ENCODE results near the gene JAM3.

JAM3 gene

DNA sequence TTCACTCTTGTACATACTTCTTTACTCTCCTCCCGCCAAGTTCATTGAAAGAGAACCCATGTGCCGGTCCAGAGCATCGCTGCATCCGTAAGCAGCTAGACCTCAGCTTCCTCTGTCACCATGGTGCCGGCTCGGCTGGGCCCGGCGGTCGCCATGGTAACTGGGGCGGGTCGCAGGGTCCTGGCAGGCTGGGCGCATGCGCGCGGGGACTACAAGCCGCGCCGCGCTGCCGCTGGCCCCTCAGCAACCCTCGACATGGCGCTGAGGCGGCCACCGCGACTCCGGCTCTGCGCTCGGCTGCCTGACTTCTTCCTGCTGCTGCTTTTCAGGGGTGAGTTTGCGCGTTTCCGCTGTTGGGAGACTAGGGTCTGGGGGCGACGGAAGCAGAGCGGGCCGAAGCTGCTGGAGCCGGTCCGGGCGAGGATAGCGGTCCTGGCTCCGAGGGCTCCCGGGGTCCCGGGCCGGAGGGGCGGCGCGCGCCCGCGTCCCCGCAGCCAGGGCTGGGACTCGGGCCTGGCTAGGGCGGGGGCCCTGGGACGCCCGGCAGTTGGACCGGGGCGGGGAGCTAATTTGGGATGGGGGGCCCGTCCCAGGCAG, at the start of gene JAM3:
JAM3 (plus strand) TSS at position 244 of the 597 bp plus-strand sequence; CDS start at position 256, 12 bp downstream.
- DNase-seq (ENCODE audit: low read depth in 3 of 3, low spot score in 1 of 3): peak; percentile 92 to 96 (median 95)

DNA sequence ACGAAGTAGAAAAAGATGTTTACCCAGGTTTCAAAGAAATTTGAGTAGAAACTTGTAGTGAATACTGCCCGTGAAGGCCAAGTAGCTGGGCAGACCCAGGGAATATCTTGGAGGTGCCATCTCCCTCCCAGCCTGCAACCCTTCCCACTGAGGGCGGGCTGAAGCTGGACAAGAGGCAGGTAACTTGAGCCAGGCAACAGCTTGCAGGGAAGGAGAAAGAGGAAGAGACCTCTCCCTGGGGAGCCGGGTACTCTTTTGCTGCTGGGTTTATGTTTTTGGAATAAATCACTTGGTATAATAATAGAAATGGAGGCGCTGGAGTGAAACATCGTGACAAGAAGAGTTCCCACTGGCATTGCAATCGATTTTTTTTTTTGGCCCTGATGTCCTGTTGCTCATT, 49.4 kb upstream of the JAM3 start:
- no peak for DNase-seq (ENCODE audit: low read depth in 3 of 3, low spot score in 1 of 3)

DNA sequence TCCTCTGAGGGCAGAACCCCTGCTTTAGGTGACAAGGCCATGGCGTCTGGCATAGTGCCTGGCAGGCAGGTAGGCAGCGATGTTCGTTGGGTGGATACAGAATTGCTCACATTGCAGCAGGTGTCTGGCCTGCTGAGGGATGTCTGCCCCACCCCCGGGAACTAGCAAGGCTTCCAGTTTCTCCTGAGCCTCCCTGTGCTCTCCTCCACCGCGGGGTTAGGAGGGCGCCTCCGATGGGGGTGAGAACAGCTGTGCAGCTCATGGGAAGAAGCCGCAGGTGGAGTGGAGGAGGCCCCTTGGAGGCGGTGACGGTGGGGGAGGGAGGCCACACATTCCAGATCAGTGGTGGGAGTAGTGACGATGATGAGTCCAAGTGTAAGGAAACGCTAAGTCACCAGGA, 48.3 kb upstream of the JAM3 start:
- DNase-seq (ENCODE audit: low read depth in 3 of 3, low spot score in 1 of 3): no peak

DNA sequence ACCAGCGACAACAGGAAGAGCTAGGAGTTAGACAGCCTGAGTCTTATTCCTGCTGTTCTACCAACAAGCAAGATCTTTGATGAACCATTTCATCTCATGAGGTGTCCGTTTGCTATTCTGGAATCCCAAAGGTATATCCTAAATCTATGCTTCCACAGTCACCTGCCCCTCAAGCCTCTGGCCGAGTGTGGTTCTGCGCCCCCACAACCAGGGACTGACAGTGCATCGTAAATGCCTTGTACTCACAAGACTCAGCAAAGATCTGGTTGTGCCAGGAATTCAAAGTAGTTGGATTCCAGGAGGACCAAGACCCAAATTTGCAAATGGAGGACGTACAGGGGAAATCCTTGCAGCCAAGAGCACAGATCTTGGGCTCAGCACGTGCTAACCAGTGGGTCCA, 47.5 kb upstream of the JAM3 start:
- DNase-seq (ENCODE audit: low read depth in 3 of 3, low spot score in 1 of 3): no peak

DNA sequence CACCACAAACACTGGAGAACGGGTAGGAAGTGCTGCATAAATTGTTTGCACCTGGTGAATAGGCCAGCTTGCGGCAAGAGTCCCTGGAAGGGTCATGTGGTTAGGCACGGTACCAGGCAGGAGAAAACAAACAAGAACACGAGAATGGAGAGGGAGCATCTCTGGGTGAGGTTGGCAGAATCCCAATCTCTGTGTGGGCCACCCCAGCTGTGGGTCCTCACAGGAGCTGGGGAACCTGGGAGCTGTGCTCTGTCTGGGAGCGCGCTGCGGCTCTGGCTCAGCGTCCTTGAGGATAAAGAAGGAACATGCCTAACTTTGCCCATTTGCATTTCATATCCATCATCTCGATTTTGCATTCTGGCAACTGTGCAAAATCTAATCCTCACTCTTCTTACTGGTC, 46.1 kb upstream of the JAM3 start:
- no peak for DNase-seq (ENCODE audit: low read depth in 3 of 3, low spot score in 1 of 3)

DNA sequence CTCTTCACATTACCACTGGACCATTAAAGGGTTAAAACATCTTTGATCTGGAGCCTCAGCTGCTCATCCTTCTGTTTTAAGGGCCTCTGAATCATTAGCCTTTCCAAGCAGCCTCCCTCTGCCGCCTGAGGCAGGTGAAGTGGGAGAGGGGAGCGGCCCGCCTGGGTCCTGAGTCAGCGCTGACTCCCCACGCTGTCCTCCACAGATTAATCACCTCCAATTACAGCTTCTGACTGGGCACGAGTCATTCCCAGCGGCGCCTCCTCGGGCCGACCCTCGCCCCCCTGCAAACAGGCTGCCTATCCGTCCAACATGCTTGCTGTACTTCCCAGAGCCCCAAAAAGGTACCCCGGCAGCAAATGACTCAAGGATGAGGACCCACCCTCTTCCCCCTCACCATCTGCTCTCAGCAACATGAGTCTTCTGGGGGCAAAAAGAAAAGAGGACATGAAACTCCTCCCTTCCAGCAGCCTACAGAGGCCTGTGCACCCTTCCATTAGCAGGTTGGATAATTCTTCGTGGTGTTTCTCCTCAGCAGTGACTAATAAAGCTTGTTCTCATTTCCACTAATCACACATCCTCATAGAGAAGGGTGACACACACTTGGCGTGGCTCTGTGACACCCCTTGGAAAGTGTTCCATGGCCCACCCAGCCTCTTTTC, 44.3 kb upstream of the JAM3 start:
- no peak for DNase-seq (ENCODE audit: low read depth in 3 of 3, low spot score in 1 of 3)

DNA sequence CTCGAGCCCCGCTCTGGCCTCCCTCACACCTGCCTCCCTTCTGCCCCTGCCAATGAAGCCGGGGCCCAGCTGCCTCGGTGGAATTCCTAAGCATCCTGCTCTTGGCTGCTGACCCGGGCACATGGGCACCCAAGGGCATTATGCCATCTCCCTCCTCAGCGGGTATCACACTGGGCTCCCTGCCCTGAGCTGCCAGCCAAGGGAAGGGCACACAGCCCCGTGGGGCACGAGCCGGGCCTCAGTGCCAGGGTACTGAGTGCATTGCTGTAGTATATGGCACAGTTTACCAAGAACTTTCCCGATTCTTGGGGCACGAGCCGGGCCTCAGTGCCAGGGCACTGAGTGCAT, 43.8 kb upstream of the JAM3 start:
- DNase-seq (ENCODE audit: low read depth in 3 of 3, low spot score in 1 of 3): no peak

DNA sequence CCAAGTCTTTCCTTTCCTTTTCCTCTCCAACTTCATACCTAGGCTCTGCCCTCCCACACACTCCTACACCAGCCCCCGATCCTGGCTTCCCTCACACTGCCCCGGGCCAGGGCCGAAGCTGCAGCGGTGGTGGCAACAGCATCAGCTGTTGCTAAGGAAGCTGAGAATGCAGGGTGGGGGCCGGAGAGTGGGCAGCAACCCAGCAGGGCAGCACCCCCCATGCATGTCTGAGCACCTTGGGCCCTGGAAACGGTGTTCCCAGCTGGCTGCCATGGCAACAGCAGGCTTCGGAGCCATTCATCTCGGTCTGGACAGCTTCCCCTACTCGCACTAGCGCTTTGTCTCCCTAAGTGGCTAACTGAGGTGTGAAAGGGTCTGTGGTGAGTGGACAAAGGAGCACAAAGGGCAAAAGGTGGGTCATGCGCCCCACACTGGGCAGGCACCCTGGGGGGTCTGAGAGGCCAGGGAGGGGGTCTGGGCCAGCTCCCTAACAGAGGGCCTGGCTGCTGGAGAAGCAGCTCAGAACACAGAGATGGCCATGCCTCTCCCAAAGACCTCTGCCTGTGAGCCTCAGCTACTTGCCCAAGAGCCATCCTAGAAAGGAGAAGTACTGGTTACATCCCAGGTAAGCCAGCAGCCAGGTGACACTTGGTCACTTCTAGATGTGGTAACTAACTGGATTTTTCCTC, 42.1 kb upstream of the JAM3 start:
- DNase-seq (ENCODE audit: low read depth in 3 of 3, low spot score in 1 of 3): no peak

DNA sequence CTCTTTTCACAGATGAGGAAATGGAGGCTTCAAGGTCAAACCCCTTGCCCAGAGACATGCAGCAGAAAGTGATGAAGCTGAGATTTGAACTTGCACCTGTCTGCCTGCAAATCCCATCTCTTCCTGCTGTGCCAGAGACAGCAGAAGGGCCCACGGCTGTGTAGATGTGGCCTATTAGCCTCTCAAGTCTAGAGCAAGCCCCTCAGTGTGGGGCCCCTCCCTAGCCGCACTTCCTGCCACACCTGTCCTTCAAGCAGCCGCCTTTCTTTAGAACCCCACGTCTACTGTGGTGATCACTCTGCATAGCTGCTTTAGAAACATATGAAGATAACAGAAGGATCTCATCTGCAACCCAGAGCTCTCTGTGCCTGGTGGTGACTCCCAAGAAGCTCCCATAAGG, 41.2 kb upstream of the JAM3 start:
- DNase-seq (ENCODE audit: low read depth in 3 of 3, low spot score in 1 of 3): no peak

DNA sequence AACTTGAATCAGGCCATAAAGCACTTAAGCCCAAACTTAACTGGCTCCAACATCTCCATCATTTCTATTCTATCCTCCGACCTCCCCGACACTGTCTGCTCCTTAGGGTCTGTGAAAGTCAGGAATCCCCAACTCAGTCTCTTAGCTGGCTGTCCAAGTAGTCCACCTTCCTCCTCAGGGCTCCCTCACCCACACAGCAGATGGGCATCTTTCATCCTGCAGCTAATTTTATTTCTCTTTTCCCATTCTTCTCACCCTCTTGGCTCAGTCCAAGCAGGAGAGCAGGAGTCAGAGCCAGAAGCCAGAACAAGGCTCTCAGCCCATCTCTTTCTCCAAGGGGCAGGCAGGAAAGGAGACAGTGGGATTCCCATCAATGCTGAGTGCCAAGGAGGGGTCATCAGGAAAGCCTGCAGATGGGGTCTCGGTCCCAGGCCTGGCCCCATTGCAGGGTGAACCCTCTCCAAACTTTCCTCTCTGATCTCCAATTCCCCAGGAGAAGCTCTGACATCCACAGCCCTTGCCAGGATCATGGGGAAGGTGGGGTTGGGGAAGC, 40.4 kb upstream of the JAM3 start:
- no peak for DNase-seq (ENCODE audit: low read depth in 3 of 3, low spot score in 1 of 3)

DNA sequence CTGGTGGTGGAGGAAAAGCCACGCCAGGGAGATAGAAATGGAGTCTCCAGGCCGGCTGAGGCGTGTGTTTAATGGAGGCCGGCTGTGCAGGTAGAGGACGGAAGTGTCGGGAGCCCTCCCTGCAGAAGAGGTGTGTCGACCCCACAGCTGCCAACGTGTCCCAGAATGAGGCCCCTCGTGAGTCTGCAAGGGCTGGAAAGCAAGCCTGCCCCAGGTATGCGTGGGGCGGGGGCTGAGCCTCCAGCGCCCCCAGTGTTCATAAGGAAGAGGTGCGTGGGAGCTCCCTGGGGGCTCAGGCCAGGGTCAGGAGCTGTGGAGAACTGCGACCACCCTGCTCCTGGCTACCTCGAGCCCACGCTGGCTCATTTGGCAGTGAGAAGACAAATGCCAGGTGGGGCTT, 38.0 kb upstream of the JAM3 start:
- DNase-seq (ENCODE audit: low read depth in 3 of 3, low spot score in 1 of 3): no peak

DNA sequence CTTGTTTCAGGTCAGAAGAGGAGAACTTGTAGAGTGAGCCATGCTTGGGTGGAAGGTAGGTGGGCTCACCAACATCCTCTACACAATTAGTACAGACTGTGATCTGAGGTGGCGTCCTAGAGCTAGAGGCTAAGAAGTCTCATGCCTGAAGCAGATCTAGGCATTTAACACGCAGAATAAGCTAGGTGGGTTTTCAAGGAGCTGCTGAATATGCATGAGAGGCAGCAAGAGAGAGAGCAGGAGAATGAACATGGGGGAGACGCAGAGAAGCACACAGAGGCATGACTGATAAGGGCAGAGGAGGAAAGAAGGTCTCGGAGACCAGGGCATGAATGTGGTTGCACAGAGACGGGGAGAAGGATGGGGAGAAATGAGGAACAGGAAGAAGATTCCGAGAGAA, 36.8 kb upstream of the JAM3 start:
- no peak for DNase-seq (ENCODE audit: low read depth in 3 of 3, low spot score in 1 of 3)

DNA sequence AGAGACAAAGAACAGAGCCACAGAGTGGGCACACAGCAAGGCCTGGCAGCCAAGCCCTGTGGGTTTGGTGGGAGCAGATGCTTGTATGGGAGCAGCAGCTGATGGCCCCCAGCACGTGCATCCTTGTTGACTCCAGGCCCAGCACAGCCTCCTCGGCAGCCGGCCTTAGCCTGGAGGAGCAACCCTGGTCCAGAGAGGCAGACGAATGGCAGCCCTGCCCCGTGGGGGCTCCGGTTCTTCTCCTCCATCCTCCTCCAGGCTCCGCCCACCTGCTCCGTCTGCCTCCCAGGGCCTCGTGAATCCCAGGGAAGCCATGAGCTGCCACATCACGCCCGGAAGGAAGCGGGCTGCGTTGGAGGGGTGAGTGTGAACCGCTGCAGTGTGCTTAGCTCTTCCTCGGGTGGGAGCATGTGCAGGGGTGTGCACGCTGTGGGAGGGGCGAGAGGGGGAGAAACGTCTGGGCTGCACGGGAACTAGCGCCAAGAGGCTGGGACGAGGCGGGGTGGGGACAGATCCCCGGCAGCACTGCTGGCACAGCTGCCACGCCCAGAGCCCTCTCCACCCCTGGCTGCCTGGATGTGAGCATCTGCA, 36.3 kb upstream of the JAM3 start:
- no peak for DNase-seq (ENCODE audit: low read depth in 3 of 3, low spot score in 1 of 3)

DNA sequence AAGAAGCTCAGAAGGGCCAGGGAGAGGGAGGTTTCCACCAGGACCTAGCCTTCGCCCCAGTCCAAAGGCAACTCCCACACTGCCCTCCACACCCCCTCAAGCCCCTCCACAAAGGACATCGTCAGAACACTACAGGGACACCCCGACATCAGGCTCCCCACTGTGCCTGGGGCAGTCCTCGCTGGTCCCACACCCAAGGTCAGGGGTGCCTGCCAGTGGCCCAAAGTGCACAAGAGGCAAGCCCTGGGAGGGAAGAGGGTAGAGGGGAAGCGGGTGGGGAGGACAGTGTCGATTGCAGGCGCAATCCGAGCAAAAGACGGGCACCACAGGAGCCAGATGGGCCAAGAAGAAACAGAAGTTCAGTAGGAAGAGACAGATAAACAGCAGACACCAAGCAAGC, 35.6 kb upstream of the JAM3 start:
- DNase-seq (ENCODE audit: low read depth in 3 of 3, low spot score in 1 of 3): no peak

DNA sequence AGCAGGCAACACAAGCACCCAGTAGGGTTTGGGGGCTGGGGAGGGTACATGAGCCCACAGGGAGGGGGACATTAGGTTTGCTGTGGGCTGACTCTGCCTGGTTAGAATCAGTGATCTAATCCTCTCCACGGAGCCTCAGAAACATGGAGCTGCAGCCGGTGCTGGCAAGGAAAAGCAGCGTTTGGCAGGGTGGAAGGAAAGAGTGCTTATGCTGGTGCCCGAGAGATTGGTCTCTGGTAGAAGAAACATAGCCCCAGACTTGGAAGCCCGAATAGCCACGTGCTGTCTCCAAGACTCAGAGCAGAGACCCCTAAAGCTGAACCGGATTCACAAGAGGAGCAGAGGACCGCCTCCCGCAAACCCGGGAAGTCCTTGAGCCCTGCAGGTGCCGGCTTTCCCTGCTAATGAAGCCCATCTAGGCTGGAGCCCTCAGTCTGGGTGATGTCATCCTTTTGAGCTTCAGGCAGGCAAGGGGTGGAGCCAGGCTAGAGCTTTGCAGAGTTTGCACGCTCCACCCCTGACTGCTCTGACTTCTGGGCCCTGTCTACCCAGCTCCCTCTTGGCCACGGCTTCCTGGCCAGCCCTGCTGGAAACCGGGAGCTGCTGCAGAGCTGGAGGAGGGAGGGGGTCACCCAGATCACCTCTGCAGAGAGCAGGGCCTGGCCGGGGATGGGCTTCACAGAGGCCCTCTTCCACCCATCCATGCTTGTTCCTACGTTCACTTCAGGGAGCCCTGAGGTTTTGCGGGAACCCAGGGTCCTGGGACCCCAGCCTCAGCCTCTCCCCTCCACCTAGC, 35.0 kb upstream of the JAM3 start:
- peak in 2 of 3 donors; percentile 30 to 41 for DNase-seq (ENCODE audit: low read depth in 3 of 3, low spot score in 1 of 3)

DNA sequence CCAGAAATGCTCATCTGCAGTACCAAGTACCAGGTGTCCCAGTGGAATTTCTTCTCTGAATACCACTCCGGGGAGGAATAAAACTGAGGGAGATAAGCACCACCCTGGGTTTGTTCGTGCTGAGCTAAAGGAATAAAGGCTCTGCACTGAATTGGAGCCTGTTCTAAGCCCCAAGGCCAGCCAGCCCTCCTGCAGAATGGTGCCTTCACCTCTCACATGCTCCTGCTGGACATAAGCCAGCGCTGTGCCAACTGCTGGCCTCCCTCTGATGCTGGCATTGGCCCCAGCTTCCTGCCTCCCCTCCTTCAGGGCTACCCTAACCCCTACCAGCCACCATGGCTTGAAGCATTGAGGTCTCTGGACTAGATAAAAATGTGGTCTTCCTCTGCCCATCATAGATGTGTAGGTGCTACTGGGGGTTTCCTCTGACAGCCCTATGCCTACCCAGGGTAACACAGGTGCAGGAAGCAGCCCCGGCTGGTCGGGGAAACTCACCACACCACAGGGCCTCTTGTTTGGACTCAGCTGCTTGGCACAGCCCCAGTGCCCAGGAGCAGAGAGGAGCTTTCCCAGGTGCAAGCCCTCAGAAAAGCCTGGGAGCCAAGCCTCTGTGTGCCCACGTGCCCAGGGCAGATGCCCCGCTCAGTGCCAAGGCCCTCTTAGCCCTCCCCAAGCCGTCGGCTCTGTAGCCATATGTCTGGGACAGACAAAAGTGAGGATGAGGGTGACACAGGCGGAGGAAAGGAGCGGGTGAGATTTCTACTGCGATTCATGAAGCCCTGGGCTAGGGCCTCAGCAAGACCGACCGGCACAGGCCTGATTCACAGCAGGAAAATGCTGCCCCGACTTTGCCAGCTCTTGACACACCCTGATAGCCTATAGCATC, 34.1 kb upstream of the JAM3 start:
- no peak for DNase-seq (ENCODE audit: low read depth in 3 of 3, low spot score in 1 of 3)

DNA sequence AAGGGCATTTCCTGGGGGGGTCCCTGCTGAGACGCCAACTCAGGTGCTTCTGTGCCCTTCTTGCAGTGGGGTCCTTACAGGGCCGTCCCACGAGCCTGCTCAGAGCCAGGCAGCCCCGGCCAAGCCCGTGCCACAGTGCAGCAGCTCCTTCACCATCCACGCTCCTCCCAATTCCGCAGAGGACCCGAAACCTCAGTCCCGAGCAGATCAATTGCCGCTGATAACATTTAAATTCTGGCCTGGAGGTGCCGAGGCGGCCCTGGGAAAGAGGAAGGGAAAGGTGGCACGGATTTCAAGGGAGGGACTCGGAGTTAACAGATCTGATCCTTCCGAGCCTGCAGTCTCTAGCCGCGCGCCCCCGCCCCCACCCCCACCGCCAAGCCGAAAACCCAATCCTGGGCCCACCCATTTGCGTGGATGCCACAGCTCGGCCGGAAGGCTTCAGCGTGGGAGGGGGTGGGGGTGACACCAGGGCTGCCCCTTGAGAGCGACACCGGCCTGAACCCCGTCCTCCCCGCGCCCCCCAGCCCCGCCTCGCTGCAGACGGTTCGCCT, 32.3 kb upstream of the JAM3 start:
- DNase-seq (ENCODE audit: low read depth in 3 of 3, low spot score in 1 of 3): no peak

DNA sequence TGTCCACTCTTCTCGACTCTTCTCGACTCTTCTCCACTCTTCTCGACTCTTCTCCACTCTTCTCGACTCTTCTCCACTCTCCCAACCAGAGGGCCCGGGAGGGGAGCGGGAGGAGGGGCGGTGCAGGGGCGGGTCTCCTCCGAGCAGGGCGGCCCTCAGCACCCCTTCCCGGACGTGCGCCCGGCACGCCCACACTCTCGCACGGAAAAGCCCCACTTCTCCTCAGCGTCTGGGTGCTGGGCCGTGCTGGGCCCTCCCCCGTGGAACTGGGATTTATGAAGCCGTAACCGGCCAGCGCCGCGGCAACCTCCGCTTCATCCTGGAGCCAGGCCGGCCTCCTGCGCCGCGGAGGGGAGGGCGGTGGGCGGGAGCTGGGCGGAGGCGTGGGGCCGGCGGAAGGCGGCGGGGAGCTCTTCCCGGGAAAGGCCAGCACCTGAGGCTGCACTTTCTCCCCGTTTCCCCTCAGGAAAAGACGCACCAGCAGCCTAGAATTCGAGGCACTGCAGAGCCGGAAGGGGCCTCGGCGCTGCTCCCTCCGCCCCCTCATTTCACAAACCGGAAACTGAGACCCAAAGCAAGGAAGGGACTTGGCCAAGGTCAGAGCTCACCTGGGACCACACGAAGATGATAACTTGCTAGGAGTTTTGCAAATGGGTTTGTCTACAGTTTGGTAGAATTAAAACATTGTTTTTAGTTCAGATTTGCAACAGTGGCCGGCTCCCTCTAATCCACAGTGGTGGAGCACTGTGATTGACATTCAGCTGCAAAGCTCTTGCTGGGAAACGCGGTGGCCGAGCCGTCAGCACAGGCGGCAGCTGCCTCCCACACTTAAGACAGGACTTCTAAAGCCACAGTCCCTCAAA, 31.6 kb upstream of the JAM3 start:
- DNase-seq (ENCODE audit: low read depth in 3 of 3, low spot score in 1 of 3): peak in 2 of 3 donors; percentile 24 to 25

DNA sequence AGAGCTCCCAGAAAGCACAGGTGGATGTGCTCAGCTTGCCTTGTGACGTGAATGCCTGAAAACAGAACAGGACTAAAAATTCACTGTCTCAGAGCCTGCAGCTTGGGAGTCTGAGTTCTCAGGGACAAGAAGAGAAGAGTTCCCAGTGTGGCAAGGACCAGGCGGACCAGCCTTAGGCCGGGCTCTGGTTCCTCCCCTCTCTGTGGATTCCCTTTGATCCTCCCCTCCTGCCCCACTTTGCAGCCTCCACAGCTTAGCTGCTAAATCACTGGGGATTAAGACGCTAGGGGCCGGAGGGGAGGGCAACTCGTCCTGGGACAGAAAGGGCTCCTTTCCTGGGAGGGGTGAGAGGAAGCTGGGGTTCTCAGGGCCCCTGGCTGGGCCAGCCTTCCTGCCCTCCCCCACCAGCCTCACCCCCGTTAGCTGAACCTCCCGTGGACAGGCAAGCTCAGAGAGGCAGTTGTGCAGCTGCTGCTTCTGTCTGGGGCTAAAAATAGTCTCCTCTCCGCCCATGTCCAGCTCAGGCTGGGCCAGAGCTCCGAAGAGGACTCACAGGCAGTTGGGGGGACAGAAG, 29.9 kb upstream of the JAM3 start:
- DNase-seq (ENCODE audit: low read depth in 3 of 3, low spot score in 1 of 3): no peak

All from stimulated activated CD4-positive, alpha-beta T cell treated with anti-CD3 and anti-CD28 coated beads, TNF-alpha, amount 100 ng/mL, for 1 hour (primary cell).